WERI-Rb-1 (cell line): ENCODE measurements around the gene PGLYRP1.

Experiments used
- DNase-seq: peaks from one replicate; pipeline ENCODE4 v3.0.0-alpha.2; 2020
- H3K27ac ChIP-seq: fragments of 250-450 bp; sonication (Bioruptor Pico); 2 replicates; pipeline ENCODE4 v1.5.1; 2020; ENCODE audit warnings: mild to moderate bottlenecking, moderate library complexity
- H3K27me3 ChIP-seq: fragments of 250-450 bp; sonication (Bioruptor Pico); 2 replicates; pipeline ENCODE4 v1.5.1; 2021; ENCODE audit warnings: mild to moderate bottlenecking, low read depth, moderate library complexity; ENCODE audit not compliant: insufficient read depth, severe bottlenecking
- H3K36me3 ChIP-seq: fragments of 250-450 bp; sonication (Bioruptor Pico); 2 replicates; pipeline ENCODE4 v1.5.1; 2020; ENCODE audit warnings: mild to moderate bottlenecking, moderate library complexity
- H3K4me3 ChIP-seq: 2 replicates; pipeline ENCODE4 v1.5.1; 2011; ENCODE audit warnings: low read depth, mild to moderate bottlenecking, control low read depth, low read length
- H3K9me3 ChIP-seq: fragments of 250-450 bp; sonication (Bioruptor Pico); 2 replicates; pipeline ENCODE4 v1.5.1; 2021; ENCODE audit warnings: mild to moderate bottlenecking, moderate library complexity; ENCODE audit not compliant: severe bottlenecking
- CTCF ChIP-seq: IDR thresholded peaks from 2 replicates; pipeline ENCODE4 v1.5.1; 2011; ENCODE audit warnings: low read depth, mild to moderate bottlenecking, control low read depth, inconsistent platforms, low read length

Gene PGLYRP1

GRCh38 chr19:45995715-45996385 lies 27.0 kb downstream of the PGLYRP1 start:
- Histone ChIP-seq H3K4me3 (peak overlapping the region; percentile 62), H3K27ac (peak overlapping the region; percentile 72), H3K27me3 (no peaks in the 10 kb centered on the region), H3K36me3 (peaks cover 2% of the 10 kb centered on the region; the same call in 1 of the 2 replicates), H3K9me3 (no peaks in the 10 kb centered on the region)
- TF ChIP-seq CTCF, result no peak
- DNase-seq, result no peak

- no peak for TF ChIP-seq CTCF
- H3K9me3 ChIP-seq, result no peaks in the 10 kb centered on the region
- peak; percentile 95 for DNase-seq
- H3K27ac ChIP-seq, result peak within 1 kb of the TSS; percentile 72
- peaks cover 2% of the 10 kb centered on the region; the same call in 1 of the 2 replicates for H3K36me3 ChIP-seq
- H3K4me3 ChIP-seq, result peak within 1 kb of the TSS; percentile 70
- no peaks in the 10 kb centered on the region for H3K27me3 ChIP-seq
Measured at GRCh38 chr19:45994998-45995714, 27.7 kb downstream of the PGLYRP1 start, which contains the start of gene CCDC61. Gene CCDC61 (plus strand): TSS chr19:45995467. CDS start chr19:46003019, 7,552 bp downstream.

GRCh38 chr19:45994456-45994997 lies 28.3 kb downstream of the PGLYRP1 start:
- H3K27ac ChIP-seq, result peak overlapping the region; percentile 26; the same call in 1 of the 2 replicates
- H3K9me3 ChIP-seq, result no peaks in the 10 kb centered on the region
- H3K4me3 ChIP-seq, result peak overlapping the region; percentile 70
- peaks cover 2% of the 10 kb centered on the region; the same call in 1 of the 2 replicates for H3K36me3 ChIP-seq
- H3K27me3 ChIP-seq, result no peaks in the 10 kb centered on the region
- DNase-seq, result no peak
- TF ChIP-seq CTCF, result no peak

- DNase-seq, result no peak
- Histone ChIP-seq H3K36me3 (no peaks in the 10 kb centered on the region), H3K4me3 (no peak overlapping the region), H3K27ac (no peak overlapping the region), H3K9me3 (no peaks in the 10 kb centered on the region), H3K27me3 (no peaks in the 10 kb centered on the region)
- TF ChIP-seq CTCF, result no peak
Measured at GRCh38 chr19:45990113-45990728, 32.6 kb downstream of the PGLYRP1 start.

- no peaks in the 10 kb centered on the region for H3K27me3 ChIP-seq
- TF ChIP-seq CTCF, result no peak
- H3K9me3 ChIP-seq, result no peaks in the 10 kb centered on the region
- peak; percentile 53 for DNase-seq
- no peaks in the 10 kb centered on the region for H3K36me3 ChIP-seq
- no peak overlapping the region for H3K27ac ChIP-seq
- no peak overlapping the region for H3K4me3 ChIP-seq
Measured at GRCh38 chr19:45985321-45985720, 37.5 kb downstream of the PGLYRP1 start.
